Measurements from ENCODE around the gene KIAA1328. TPM values are rescaled to one million over a fixed set of nuclear protein-coding genes. Genes with fewer than 3 reads are reported as not detected.

KIAA1328 gene
- total RNA-seq, 6 experiments from 2014 or later = 2.0 to 4.5 (median 2.9) TPM

GRCh38 chr18:37135177-37135576 lies 306.2 kb downstream of the KIAA1328 start:
- intact Hi-C loops (cut with DNase I) = no loop called here
- Histone ChIP-seq H3K27ac (no peak overlapping the region), H3K36me3 (no peaks in the 10 kb centered on the region), H3K9me3 (no peaks in the 10 kb centered on the region), H3K4me1 (no peaks in the 10 kb centered on the region), H3K27me3 (no peaks in the 10 kb centered on the region), H3K4me3 (no peak overlapping the region)
- DNase-seq = no peak
- TF ChIP-seq POLR2A (IDR thresholded peaks at IDR 0.05) (no peak), CTCF (IDR thresholded peaks at IDR 0.05) (no peak)
- WGBS (ENCODE audit: insufficient coverage, low coverage, low lambda C conversion rate, missing lambda C conversion rate) = 92% methylated on average over 4 of the region's 4 CpGs
- no peak for ATAC-seq

GRCh38 chr18:37138456-37138855 lies 309.5 kb downstream of the KIAA1328 start:
- no peaks in the 10 kb centered on the region for H3K9me3 ChIP-seq
- no peaks in the 10 kb centered on the region for H3K36me3 ChIP-seq
- H3K4me3 ChIP-seq = no peak overlapping the region
- no peaks in the 10 kb centered on the region for H3K4me1 ChIP-seq
- TF ChIP-seq POLR2A (IDR thresholded peaks at IDR 0.05) (no peak), CTCF (IDR thresholded peaks at IDR 0.05) (no peak)
- no peaks in the 10 kb centered on the region for H3K27me3 ChIP-seq
- WGBS (ENCODE audit: insufficient coverage, low coverage, low lambda C conversion rate, missing lambda C conversion rate) = 83% methylated on average over 3 of the region's 3 CpGs
- intact Hi-C loops (cut with DNase I) = no loop called here
- no peak overlapping the region for H3K27ac ChIP-seq
- no peak for DNase-seq
- ATAC-seq = no peak

- Histone ChIP-seq H3K4me3 (no peak overlapping the region), H3K4me1 (no peaks in the 10 kb centered on the region), H3K27me3 (no peaks in the 10 kb centered on the region), H3K9me3 (no peaks in the 10 kb centered on the region), H3K36me3 (no peaks in the 10 kb centered on the region), H3K27ac (no peak overlapping the region)
- WGBS (ENCODE audit: insufficient coverage, low coverage, low lambda C conversion rate, missing lambda C conversion rate) = 79% methylated on average over 1 of the region's 1 CpG
- TF ChIP-seq POLR2A (IDR thresholded peaks at IDR 0.05) (no peak), CTCF (IDR thresholded peaks at IDR 0.05) (no peak)
- no peak for ATAC-seq
- intact Hi-C loops (cut with DNase I) = no loop called here
- DNase-seq = no peak
Measured at GRCh38 chr18:37139876-37140275, 310.9 kb downstream of the KIAA1328 start.

DNA sequence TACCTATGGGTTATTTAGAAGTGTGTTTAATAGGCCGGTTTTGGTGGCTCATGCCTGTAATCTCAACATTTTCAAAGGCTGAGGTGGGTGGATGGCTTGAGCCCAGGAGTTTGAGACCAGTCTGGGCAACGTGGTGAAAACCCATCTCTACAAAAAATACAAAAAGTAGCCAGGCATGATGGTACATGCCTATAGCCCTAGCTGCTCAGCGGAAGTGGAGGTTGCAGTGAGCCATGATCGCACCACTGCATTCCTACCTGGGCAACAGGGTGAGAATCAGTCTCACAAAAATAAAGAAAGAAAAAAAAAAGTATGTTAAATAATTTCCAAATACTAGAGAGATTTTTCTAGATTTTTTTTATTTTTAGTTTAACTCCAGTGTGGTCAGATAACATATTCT lies 316.0 kb downstream of the KIAA1328 start:
- Histone ChIP-seq H3K4me3 (no peak overlapping the region), H3K9me3 (no peaks in the 10 kb centered on the region), H3K27me3 (no peaks in the 10 kb centered on the region), H3K36me3 (no peaks in the 10 kb centered on the region), H3K27ac (no peak overlapping the region), H3K4me1 (no peaks in the 10 kb centered on the region)
- no peak for TF ChIP-seq POLR2A (IDR thresholded peaks at IDR 0.05)
- no peak for TF ChIP-seq CTCF (IDR thresholded peaks at IDR 0.05)
- DNase-seq (no peak), ATAC-seq (no peak)
- intact Hi-C loops (cut with DNase I) = no loop called here
- 89% methylated on average over 4 of the region's 4 CpGs for WGBS (ENCODE audit: insufficient coverage, low coverage, low lambda C conversion rate, missing lambda C conversion rate)

GRCh38 chr18:37156330-37156942 lies 327.5 kb downstream of the KIAA1328 start:
- H3K27ac ChIP-seq = no peak overlapping the region
- H3K27me3 ChIP-seq = no peaks in the 10 kb centered on the region
- intact Hi-C loops (cut with DNase I) = no loop called here
- WGBS (ENCODE audit: insufficient coverage, low coverage, low lambda C conversion rate, missing lambda C conversion rate) = 62% methylated on average over 7 of the region's 7 CpGs
- no peak overlapping the region for H3K4me3 ChIP-seq
- no peaks in the 10 kb centered on the region for H3K9me3 ChIP-seq
- ATAC-seq = no peak
- peaks cover 0 to 19% (median 5%) of the 10 kb centered on the region in 4 donors for H3K4me1 ChIP-seq
- no peak for DNase-seq
- H3K36me3 ChIP-seq = no peaks in the 10 kb centered on the region
- TF ChIP-seq CTCF (IDR thresholded peaks at IDR 0.05) (no peak), POLR2A (IDR thresholded peaks at IDR 0.05) (no peak)

Data from right lobe of liver (tissue), 6 donors.